CD1c-positive myeloid dendritic cell (primary cell): ENCODE results near the gene SAMD4A.

Experiments used
- DNase-seq: peaks from one replicate; pipeline ENCODE4 v3.0.0-alpha.2; 2016; ENCODE audit errors: extremely low spot score

The SAMD4A gene

DNA sequence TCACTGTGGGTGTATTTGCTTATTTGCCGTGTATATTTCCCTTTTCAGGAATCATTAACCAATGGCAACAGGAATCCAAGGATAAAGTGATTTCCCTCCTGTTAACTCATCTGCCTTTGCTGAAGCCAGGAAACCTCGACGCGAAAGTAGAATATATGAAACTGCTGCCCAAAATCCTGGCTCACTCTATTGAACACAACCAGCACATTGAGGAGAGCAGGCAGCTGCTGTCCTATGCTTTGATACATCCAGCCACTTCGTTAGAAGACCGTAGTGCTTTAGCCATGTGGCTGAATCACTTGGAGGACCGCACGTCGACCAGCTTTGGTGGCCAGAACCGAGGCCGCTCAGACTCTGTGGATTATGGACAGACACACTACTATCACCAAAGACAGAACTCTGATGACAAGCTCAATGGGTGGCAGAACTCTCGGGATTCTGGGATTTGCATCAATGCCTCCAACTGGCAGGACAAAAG lies 135.1 kb downstream of the SAMD4A start:
- DNase-seq: no peak

DNA sequence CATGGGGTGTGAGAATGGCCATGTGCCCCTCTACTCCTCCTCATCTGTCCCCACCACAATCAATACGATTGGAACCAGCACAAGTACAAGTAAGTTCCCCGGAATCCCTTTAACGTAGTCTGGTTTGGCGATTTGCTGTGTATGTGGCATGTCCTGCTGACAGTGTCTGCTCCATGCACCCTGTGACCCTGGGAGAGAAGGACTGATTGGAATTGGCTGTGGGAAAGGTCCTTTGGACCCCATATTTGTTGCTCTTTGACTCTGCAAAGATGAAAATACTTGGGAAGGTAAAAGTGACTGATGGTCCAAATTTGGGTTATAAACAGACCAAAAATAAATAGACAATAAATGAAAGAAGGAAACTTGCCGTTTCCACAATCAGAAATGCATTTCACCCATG lies 135.6 kb downstream of the SAMD4A start:
- DNase-seq: no peak

DNA sequence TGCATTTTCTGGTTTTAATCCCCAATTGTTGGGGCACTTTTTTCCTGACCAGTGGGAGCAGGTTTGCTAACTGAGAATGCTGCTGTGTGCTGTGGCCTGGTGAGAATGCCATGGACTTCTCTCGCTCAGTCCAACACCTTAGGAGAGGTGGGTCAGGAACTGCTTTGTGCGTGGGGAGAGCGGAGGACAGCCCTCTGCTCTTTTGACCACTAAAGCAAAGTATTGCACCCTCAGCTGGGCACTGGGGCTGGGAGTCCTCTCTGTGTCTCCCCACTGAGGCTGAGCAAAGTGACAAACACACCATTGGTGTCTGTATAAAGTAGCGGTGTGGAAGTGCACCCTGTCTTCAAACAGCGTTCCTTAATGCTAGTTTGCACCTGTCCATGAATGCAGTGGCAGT lies 136.2 kb downstream of the SAMD4A start:
- no peak for DNase-seq

DNA sequence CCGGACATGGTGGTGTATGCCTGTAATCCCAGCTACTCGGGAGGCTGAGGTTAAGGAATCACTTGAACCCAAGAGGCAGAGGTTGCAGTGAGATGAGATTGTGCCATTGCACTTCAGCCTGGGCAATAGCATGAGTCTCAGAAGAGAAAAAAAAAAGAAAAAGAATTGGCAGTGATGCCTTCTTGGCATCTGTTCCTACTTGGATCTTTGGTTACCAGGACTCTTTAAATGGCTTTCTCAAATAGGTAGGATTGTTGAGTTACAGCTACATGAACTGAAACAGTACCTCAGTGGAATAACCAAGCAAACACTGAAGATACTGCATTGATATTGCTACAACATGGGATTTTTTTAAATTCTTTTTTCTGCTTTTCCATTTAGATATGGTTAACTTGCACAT lies 136.8 kb downstream of the SAMD4A start:
- DNase-seq: no peak

DNA sequence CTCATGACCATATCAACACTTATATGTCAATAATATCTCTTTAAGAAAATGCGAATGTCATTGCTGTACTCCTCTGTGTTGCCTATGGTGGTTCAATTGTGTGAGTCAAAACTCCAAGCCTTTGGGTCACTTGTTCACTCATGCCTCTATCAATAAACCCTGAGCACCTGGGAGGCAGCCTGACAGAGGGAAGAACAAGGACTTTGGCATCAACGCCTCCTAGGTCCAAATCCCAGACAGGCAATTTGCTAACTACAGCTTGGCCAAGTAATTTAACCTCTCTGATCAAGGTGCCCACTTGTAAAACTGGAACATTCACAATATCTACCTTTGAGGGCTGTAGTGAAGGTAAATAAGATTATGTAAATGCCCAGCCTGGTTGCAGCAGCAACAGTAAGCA lies 137.8 kb downstream of the SAMD4A start:
- no peak for DNase-seq

DNA sequence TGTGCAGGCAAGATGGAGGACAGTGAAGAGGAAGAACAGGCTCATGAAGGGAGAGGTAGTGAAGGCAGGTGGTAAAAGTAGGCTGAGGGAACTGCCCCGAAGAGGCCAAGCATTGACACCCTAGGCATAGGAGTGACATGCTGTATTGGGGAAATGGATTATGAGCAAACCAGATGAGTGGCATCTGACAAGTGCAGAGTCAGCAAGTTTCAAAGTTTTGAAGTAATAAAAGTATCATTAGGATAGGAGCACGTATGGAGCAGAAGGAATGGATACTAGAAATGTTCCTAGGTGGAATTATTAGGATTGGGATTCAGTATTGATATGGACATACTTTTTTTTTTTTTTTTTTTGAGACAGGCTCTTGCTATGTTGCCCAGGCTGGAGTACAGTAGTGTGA lies 139.8 kb downstream of the SAMD4A start:
- DNase-seq: no peak

DNA sequence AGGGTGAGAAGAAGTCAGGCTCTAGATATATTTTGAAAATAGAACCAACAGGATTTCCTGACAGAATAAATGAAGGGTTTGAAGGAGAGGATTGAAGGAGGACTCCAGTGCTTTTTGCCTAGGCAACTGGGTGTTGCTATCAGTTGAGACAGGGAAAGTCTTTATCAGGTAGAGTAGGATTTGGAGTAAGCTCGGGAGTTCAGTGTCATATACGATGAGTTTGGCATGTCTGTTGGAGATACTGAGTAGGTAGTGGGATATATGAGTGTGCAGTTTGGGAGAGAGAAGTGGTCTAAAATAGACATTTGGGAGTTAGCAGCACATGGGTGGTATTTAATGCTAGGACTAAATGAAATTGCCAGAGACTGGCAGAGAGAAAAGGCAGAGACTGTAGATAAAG lies 141.2 kb downstream of the SAMD4A start:
- DNase-seq: no peak

DNA sequence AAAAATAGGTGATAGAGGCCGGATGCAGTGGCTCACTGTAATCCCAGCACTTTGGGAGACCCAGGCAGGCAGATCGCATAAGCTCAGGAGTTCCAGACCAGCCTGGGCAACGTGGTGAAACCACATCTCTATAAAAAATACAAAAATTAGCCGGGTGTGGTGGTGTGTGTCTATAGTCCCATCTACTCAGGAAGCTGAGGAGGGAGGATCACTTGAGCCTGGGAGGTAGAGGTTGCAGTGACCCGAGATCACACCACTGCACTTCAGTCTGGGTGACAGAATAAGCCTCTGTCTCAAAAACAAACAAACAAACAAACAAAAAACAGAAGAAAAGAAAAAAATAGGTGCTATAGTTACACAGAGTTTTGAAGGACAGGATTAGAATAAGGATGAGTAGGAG lies 142.1 kb downstream of the SAMD4A start:
- no peak for DNase-seq

DNA sequence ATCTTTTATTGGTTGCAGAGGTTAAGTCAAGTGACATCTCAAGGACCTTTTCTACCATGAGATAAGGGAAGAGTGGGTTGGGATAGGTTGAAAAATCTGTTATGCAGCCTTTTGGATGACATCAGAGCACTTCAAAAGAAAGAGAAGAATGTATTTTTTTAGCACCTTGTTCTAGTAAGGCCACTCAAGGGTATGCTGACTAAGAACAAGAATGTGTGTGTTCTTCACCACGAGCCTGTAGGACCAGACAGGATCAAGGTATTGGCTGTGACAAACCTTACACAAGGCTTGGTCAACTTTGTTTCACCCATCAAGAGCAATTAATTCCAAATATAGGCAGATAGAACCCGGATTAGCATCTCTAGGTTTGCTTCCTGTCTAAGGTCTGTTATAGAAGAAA lies 142.5 kb downstream of the SAMD4A start:
- no peak for DNase-seq

DNA sequence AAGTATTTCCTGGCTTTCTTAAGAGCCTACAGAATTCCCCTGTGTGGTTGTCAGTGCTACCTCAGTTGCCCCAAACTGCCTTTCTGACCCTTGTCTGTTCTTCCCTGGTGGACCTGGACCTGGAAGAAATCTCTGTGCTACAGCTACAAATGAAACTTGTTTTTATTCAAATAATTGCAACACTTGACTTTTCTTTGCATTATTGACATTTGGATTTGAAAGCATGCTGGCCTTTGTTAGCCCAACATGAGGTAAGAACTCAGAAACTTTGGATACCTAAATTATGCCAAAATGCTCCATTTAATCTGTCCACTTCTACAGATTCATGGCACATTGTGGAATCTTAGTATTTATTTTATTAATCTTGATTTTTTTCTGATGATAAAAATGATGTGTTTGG lies 142.9 kb downstream of the SAMD4A start:
- no peak for DNase-seq

DNA sequence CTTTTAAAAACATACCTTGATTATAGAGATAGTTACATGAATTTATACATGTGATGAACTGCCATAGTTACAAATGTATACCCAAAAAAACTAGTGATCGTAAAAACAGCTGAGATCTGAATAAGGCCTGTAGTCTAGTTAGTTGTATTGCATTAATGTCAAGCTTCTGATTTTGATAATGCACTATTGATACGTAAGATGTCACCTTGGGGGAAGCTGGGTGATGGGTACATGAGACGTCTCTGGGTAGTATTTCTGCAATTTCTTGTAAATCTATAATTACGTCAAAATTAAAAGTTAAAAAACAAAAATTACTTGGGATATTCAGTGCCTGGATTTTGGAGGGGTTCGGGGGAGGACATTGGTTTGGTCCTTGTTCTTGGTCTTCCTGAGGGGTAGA lies 144.4 kb downstream of the SAMD4A start:
- no peak for DNase-seq

DNA sequence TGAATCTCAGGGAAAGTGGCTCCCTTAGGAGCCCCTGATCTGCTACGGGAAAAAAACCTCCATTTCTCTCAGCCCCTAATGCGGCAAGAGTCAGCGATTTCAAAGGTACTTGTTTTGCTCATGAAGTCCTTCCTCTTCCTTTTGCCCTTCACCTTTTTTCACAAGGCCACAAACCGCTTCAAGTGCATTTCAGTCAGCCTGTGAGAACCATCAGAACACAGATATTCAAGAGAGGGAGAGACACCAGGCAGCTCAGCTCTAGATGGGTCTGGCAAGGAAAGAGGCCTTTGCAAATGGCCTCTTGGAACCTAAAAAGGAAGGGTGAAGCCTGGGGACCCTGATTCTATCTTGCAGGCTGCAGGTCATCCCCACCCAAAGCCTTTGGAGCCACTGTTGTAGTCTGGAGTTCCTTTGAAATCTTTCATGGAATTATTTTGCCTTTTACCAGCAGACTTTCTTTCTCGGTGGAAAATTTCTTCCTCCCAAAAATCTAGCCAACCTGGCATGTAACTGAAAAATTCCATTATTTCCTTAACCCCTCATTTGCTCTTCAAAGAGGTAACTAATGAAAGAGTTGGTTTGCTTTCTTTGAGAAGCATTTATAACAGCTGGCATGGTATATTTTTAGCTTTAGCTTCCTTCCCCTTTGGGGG lies 145.0 kb downstream of the SAMD4A start:
- DNase-seq: peak; percentile 5

DNA sequence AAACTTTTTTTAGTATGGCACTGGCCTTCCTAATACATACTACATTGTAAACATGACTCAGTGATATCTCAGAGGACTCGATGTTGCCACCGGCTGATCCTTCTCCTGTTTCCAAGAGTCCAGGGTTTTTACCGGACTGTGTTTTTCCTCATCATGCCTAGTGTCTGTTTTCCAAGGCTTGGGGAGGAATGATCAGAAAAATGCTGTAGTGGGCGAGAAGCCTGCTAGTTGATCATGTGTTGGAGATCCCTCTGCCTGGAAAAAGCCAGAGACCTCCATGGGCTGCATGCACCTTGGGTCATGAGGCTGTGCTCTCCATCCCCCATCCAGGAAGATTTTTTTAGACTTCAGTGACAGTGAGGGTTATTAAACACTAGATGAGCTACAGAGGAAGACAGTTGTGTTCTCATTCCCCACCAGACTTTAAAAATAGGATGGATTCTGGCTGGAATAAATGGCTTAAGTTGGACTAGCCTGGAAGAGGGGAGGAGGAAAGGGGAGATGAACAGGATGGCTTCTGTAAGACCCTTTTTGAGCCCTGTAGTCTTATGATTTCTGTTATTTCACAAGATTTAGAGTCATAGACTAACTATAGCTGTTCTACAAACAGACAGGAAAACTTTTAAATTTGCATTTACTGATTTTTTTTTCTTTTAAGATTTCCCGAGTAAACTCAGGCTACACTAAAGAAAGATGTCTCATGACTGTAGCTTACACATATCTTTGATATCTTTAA lies 145.7 kb downstream of the SAMD4A start:
- DNase-seq: no peak

DNA sequence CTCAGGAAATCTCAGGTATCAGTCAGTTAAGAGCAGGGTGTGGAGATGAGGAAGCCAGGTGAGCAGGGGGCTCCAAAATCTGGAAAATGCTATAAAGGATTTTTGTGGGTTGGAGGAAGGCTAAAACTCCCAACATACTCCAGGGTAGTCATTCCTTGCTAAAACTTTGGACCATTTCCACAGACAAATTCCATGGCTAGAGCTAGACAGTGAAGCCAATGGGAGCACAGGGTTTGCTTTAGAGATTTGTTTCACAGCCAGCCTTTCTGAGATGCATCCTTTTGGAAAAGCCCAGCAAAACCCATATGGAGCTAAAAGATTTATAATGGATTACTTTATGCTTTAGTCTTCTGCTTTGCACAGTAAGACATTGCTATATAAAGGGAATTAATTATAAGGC lies 146.5 kb downstream of the SAMD4A start:
- DNase-seq: no peak

DNA sequence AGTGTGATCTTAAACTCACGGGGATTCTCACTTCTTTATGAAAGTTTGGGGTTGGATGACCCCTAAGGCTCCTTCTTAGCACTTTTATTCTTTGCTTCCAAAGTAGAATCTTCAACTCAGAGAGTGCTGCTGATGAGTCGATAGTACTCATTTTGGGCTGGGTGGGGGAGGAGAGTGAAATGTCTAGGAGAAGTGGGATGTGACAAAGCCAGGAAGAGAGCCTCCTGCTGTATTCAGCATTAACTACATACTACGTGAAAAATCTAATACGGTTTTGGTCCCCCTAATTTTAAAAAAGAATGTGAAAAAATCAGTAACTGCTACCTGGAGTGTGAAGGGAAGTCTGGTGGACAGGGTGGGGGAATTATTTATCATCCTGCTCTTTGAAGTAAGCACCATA lies 148.3 kb downstream of the SAMD4A start:
- no peak for DNase-seq

DNA sequence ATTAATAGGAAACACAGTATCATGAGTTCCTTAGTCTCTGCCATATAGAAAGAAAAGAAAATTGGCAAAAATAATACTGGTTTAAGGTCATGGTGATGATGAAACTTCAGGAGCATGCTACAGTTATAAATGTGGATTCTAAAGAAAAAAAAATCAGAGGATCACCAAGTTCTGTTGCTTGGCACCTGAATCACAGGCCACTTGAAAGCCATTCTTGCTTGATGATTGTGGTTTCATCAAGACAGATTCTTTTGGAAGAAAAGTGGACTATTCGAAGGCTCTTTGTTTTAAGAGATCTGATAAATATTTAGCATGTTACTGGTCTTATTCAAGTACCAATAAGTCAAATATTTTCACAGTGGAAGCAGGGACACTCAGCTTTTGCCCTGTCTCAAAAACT lies 148.9 kb downstream of the SAMD4A start:
- DNase-seq: no peak

DNA sequence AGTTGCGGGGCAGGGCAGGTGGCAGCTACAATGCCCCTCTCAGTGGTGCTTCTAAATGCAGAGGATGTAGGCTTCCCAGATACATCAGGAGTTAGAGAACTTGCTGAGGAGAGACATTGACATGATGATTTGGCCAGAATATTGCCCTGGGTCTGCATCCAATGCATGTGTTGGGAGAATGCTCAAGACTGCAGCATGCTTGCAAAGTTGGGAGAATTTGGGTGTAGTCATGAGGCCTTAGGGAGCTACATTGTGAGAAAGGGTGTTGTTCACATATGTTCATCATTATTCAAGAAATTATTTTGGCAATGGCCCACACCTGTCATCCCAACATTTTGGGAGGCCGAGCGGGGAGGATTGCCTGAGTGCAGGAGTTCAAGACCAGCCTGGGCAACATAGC lies 149.9 kb downstream of the SAMD4A start:
- no peak for DNase-seq

DNA sequence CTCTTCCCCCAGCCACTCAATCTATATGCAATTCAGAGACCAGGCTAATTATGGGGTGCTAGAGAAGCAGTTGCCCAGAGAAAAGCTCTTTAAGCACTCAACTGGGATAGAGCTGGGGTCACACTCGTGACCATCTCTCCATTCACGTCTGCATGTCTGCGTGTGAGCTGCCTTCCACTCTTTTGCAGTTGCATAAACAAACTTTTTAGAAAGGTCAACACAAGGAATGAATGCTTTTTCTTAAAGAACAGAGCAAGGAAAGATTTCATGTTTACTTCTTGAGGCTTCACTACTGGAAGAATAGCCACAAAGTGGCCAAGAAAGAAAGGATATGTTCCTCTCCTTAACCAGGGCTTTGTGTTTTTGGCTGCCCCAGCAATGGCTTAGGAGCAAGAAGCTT lies 151.1 kb downstream of the SAMD4A start:
- no peak for DNase-seq

DNA sequence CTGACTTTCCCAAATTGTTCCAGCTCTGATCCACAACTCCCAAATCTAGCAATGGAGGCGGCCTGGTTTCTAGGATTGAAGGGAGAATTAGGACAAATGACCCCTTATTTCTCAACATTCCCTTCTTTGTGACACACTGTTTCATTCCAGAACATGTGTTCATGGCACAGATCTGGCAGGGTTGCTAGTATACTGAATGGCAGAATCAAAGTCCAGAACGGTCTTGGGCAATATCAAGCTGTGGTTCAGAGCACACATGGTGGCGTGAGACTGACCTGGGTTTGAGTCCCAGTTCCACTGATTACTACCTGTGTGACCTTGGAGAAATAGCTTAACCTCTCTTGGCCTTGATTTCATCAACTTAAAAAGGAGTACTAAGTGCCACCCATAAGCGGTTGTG lies 152.5 kb downstream of the SAMD4A start:
- DNase-seq: no peak

DNA sequence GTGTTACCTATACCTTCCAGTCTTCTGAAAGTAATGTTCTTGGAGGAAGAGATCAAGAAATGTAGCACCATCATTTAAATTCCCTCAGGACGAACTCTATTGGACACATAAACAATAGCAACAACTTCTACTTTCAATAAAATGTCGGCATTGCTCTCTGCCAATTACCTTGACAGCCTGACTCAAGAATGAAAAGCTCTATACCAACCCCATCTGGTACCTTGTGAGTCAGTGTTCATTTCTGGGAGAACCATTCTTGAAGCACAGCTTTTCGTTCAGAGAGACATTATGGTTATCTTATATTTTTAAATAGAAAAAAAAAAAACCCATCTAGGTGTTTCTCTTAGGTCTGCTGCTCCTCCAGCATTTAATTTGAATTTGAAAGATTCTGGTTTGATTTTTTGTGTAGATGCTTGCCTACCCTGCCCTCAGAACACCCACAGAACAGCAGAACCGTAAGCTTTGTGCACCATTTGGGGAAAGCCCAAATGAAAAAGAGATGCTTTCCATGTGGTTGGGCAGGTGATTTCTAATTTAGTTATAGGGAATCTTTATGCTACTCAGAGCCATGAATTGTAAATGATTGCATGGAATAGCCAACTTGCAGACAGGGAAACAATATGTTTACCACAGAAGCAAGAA lies 156.0 kb downstream of the SAMD4A start:
- DNase-seq: peak; percentile 10

DNA sequence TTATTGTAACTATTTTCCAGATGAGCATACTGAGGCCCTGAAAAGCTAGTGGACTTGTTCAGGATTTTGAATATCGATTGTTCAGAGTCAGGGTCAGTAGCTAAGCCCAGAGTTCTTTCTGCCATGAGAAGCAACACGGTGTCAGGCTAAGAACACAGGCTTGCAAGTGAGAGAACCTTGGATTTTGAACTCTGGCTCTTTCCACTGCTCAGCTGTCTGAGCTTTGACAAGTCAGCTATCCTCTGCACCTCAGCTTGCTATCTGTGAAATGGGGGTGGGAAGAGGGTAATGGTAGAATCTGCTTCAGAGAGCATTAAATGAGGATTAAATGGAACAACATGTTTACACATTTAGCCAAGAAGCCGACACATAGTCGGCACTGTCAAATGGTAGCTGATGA lies 157.2 kb downstream of the SAMD4A start:
- no peak for DNase-seq

DNA sequence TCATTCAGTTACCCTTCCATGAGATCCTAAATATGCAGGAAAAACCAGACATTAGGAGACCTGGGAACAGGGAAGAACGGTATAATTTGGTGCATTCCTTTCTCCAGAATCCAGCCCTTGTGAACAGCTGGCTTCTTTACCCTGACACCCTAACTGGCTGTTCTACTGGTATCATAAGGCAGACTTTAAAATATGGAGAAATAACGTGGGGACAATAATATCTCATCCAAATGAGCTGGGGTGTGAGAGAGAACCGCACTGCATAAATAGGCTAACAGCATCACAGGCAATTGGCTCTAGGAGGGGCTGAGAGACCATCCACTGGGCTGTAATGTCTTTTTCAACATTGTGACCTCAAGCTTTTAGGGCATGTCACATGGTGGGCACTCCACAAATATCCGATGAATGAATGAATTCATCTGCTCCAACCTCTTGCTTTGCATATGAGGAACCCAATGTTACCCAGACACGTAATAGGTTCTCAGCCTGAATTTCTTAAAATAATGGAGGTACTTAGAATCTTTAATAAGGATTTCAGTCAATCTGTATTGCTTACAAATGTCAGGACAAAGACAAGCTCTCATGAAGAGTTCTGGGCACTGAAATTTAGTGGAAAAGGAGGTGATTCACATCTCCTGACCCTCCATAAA lies 157.9 kb downstream of the SAMD4A start:
- DNase-seq: no peak

DNA sequence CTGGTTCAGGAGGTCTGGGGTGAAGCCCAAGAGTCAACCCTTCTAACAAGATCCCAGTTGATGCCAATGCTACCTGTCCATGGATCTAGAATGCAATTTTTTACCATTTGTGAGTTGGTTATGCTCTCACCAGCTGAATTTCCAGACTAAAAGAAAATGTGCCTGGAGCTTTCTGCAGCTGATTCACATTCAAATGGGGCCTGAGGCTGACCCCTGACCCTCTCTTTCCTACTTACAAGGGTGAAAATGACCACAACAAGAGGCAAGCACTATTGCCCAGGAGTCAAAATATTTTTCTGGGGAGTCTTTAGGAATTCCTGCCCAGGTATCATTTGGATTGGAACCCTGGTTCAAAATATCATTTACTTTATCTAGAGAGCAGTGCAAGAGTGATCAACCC lies 159.1 kb downstream of the SAMD4A start:
- DNase-seq: no peak
